ENCODE results near the gene OTUB1. TPM values are rescaled to one million over a fixed set of nuclear protein-coding genes. Genes with fewer than 3 reads are reported as not detected.

OTUB1 gene
- total RNA-seq, 1 experiment from 2014 or later = 136 TPM

- ChIA-PET CTCF (interaction anchor here (0.7 to 1.4 kb wide), 5 partner anchors 12 to 151 kb away, joined by 3 to 6 read pairs (median 3); no protein-coding TSS in a partner anchor), POLR2A (ENCODE audit: low non-redundant PET) (interaction anchor here (0.6 kb wide), 1 partner anchor 42 kb away, joined by 7 read pairs; no protein-coding TSS in a partner anchor)
- peak; percentile 72 for DNase-seq (ENCODE audit: low spot score)
These were observed 15.5 kb downstream of the OTUB1 start for GRCh38 chr11:64001484-64002420.

GRCh38 chr11:64003807-64004589 lies 17.8 kb downstream of the OTUB1 start:
- POLR2A ChIA-PET (ENCODE audit: low non-redundant PET) = no interaction called here

More at GRCh38 chr11:64001484-64002420, 15.5 kb downstream of the OTUB1 start:
- no peak overlapping the region for H3K4me3 ChIP-seq (ENCODE audit: low read depth, low read length, poor library complexity, severe bottlenecking)
- H3K36me3 ChIP-seq (ENCODE audit: insufficient read depth, low read length, poor library complexity, severe bottlenecking) = peaks cover 15% of the 10 kb centered on the region
- intact Hi-C loops (cut with micrococcal nuclease; ENCODE audit: unreplicated experiment) = no loop called here
- TF ChIP-seq, protein P1, sequence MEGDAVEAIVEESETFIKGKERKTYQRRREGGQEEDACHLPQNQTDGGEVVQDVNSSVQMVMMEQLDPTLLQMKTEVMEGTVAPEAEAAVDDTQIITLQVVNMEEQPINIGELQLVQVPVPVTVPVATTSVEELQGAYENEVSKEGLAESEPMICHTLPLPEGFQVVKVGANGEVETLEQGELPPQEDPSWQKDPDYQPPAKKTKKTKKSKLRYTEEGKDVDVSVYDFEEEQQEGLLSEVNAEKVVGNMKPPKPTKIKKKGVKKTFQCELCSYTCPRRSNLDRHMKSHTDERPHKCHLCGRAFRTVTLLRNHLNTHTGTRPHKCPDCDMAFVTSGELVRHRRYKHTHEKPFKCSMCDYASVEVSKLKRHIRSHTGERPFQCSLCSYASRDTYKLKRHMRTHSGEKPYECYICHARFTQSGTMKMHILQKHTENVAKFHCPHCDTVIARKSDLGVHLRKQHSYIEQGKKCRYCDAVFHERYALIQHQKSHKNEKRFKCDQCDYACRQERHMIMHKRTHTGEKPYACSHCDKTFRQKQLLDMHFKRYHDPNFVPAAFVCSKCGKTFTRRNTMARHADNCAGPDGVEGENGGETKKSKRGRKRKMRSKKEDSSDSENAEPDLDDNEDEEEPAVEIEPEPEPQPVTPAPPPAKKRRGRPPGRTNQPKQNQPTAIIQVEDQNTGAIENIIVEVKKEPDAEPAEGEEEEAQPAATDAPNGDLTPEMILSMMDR (conservative IDR thresholded peaks at IDR 0.05; ENCODE audit: low read depth, low read length) = no peak
- TF ChIP-seq EZH2 (IDR thresholded peaks at IDR 0.05; ENCODE audit: borderline replicate concordance, low read depth, low read length, poor library complexity, severe bottlenecking) = no peak
- no peaks in the 10 kb centered on the region for H3K9me3 ChIP-seq (ENCODE audit: low read depth, low read length, poor library complexity, severe bottlenecking)
- H3K4me1 ChIP-seq (ENCODE audit: insufficient read depth, low read length, poor library complexity, severe bottlenecking) = peaks cover 61% of the 10 kb centered on the region
- no peak overlapping the region for H3K27ac ChIP-seq (ENCODE audit: low read depth, low read length, poor library complexity, severe bottlenecking)
- H3K27me3 ChIP-seq (replicated peaks; ENCODE audit: insufficient read depth, low read depth, low read length, poor library complexity) = no peaks in the 10 kb centered on the region
- no TSS peak for BruUV-seq (replicated peaks)

DNA sequence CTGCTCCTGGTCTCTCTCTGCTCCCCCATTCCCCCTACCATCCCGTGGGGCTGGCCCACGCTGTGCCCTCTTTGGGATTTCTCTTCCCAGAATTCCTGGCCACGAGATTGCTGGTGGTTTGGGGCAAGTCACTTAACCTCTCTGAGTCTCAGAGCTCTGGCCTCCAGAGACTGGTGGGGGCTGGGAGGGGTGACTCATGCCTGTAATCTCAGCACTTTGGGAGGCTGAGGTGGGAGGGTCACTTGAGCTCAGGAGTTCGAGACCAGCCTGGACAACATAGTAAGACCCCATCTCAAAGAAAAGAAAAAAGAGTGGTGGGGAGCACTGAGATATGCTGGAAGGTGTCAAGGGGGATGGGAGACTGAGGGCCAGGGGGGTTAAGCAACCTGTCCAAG lies 18.3 kb downstream of the OTUB1 start:
- ChIA-PET CTCF (no interaction called here), POLR2A (ENCODE audit: low non-redundant PET) (interaction anchor here (0.6 kb wide), 1 partner anchor 91 kb away, joined by 3 read pairs; no protein-coding TSS in a partner anchor)
- Histone ChIP-seq H3K27ac (ENCODE audit: low read depth, low read length, poor library complexity, severe bottlenecking) (no peak overlapping the region), H3K27me3 (replicated peaks; ENCODE audit: insufficient read depth, low read depth, low read length, poor library complexity) (no peaks in the 10 kb centered on the region), H3K9me3 (ENCODE audit: low read depth, low read length, poor library complexity, severe bottlenecking) (no peaks in the 10 kb centered on the region), H3K4me3 (ENCODE audit: low read depth, low read length, poor library complexity, severe bottlenecking) (no peak overlapping the region), H3K36me3 (ENCODE audit: insufficient read depth, low read length, poor library complexity, severe bottlenecking) (no peaks in the 10 kb centered on the region), H3K4me1 (ENCODE audit: insufficient read depth, low read length, poor library complexity, severe bottlenecking) (peaks cover 56% of the 10 kb centered on the region)
- no peak for TF ChIP-seq EZH2 (IDR thresholded peaks at IDR 0.05; ENCODE audit: borderline replicate concordance, low read depth, low read length, poor library complexity, severe bottlenecking)
- TF ChIP-seq, protein P1 (conservative IDR thresholded peaks at IDR 0.05; ENCODE audit: low read depth, low read length) = no peak
- intact Hi-C loops (cut with micrococcal nuclease; ENCODE audit: unreplicated experiment) = no loop called here
- BruUV-seq (replicated peaks) = no TSS peak
- peak; percentile 50 for DNase-seq (ENCODE audit: low spot score)

More at GRCh38 chr11:64003807-64004589, 17.8 kb downstream of the OTUB1 start:
- CTCF ChIA-PET = no interaction called here
- H3K27ac ChIP-seq (ENCODE audit: low read depth, low read length, poor library complexity, severe bottlenecking) = no peak overlapping the region
- TF ChIP-seq, protein P1 (conservative IDR thresholded peaks at IDR 0.05; ENCODE audit: low read depth, low read length) = no peak
- no peak for TF ChIP-seq EZH2 (IDR thresholded peaks at IDR 0.05; ENCODE audit: borderline replicate concordance, low read depth, low read length, poor library complexity, severe bottlenecking)
- BruUV-seq (replicated peaks) = no TSS peak
- intact Hi-C loops (cut with micrococcal nuclease; ENCODE audit: unreplicated experiment) = no loop called here
- no peak overlapping the region for H3K4me3 ChIP-seq (ENCODE audit: low read depth, low read length, poor library complexity, severe bottlenecking)
- no peaks in the 10 kb centered on the region for H3K36me3 ChIP-seq (ENCODE audit: insufficient read depth, low read length, poor library complexity, severe bottlenecking)
- H3K4me1 ChIP-seq (ENCODE audit: insufficient read depth, low read length, poor library complexity, severe bottlenecking) = peaks cover 62% of the 10 kb centered on the region
- H3K9me3 ChIP-seq (ENCODE audit: low read depth, low read length, poor library complexity, severe bottlenecking) = no peaks in the 10 kb centered on the region
- peak; percentile 82 for DNase-seq (ENCODE audit: low spot score)
- no peaks in the 10 kb centered on the region for H3K27me3 ChIP-seq (replicated peaks; ENCODE audit: insufficient read depth, low read depth, low read length, poor library complexity)

All from A673 (cell line).